Choroid plexus epithelial cell (primary cell): Measurements from ENCODE around the gene CFAP58.
A peak's percentile ranks its signal among the peaks of the same experiment; 100 is the strongest.

Experiments used
- DNase-seq: peaks from one replicate; pipeline ENCODE4 v3.0.0-alpha.2; 2010; ENCODE audit warnings: low read depth
- H3K4me3 ChIP-seq: 2 replicates; pipeline ENCODE4 v1.5.1; 2011; ENCODE audit warnings: low read depth, mild to moderate bottlenecking, control low read depth, low read length, moderate library complexity
- TF ChIP-seq, protein P1 (sequence below): conservative IDR thresholded peaks from 2 replicates; pipeline ENCODE4 v1.5.1; 2011; ENCODE audit warnings: low read depth, mild to moderate bottlenecking, control low read depth, inconsistent platforms, low read length, moderate library complexity

The CFAP58 gene

GRCh38 chr10:104337521-104337984, 16.1 kb upstream of the CFAP58 start:
- H3K4me3 ChIP-seq: peak overlapping the region; percentile 98
- DNase-seq: peak; percentile 59
- TF ChIP-seq, protein P1, sequence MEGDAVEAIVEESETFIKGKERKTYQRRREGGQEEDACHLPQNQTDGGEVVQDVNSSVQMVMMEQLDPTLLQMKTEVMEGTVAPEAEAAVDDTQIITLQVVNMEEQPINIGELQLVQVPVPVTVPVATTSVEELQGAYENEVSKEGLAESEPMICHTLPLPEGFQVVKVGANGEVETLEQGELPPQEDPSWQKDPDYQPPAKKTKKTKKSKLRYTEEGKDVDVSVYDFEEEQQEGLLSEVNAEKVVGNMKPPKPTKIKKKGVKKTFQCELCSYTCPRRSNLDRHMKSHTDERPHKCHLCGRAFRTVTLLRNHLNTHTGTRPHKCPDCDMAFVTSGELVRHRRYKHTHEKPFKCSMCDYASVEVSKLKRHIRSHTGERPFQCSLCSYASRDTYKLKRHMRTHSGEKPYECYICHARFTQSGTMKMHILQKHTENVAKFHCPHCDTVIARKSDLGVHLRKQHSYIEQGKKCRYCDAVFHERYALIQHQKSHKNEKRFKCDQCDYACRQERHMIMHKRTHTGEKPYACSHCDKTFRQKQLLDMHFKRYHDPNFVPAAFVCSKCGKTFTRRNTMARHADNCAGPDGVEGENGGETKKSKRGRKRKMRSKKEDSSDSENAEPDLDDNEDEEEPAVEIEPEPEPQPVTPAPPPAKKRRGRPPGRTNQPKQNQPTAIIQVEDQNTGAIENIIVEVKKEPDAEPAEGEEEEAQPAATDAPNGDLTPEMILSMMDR: no peak

DNA sequence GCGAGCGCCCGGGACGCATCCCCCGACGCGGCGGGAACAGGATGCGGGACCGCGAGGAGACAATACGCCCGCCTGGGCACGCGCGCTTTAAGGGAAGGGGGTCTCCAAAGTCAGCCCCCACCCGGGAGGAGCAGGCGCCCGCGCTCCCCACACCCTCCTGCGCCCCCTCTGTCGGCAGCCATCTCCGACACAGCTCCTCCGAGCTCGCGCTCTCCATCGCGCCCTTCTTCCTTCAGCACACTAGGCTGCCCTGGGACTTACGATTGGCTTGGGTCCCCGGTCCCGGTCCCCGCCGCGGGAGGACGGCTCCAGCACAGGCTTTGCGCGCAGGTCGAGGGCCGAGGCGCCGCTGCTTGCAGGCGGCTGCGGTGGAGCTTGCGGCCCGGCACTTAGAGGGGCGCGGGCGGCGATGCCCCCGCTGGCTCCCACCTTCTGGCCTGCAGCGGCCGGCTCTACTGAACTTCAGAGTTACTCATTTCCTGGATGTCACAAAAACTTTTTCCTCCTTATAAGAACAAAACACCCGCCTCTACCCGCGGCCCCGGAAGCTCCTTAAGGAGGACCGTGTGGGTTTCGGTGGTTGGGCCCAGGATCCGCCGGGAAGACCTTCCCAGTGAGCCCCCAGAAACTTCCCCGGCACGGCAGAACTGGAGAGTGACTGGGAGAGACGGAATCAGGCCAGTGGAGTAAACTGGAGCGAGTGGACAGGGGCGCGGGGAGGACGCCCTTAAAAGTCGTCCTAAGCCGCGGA, 15.5 kb upstream of the CFAP58 start, which contains the start of gene ITPRIP:
TSS of gene ITPRIP (minus strand) at position 481 of the 751 bp plus-strand sequence. CDS start 22,414 bp downstream, outside the sequence.
- TF ChIP-seq, protein P1: peak; percentile 36
- DNase-seq: peak; percentile 93
- H3K4me3 ChIP-seq: peak within 1 kb of the TSS; percentile 98

- peak; percentile 85 for DNase-seq
- H3K4me3 ChIP-seq: peak overlapping the region; percentile 98
- TF ChIP-seq, protein P1: no peak
Observed at GRCh38 chr10:104339469-104340110, 14.0 kb upstream of the CFAP58 start.

- H3K4me3 ChIP-seq: no peak overlapping the region
- DNase-seq: no peak
Observed at GRCh38 chr10:104340111-104340526, 13.5 kb upstream of the CFAP58 start.

GRCh38 chr10:104340641-104341040, 13.0 kb upstream of the CFAP58 start:
- DNase-seq: no peak
- TF ChIP-seq, protein P1: no peak
- no peak overlapping the region for H3K4me3 ChIP-seq

More at GRCh38 chr10:104340111-104340526, 13.5 kb upstream of the CFAP58 start:
- TF ChIP-seq, protein P1: no peak

- TF ChIP-seq, protein P1: no peak
- no peak for DNase-seq
Observed at GRCh38 chr10:104342941-104343411, 10.7 kb upstream of the CFAP58 start.

More at GRCh38 chr10:104342941-104343411, 10.7 kb upstream of the CFAP58 start:
- no peak overlapping the region for H3K4me3 ChIP-seq
